GM19099 (cell line): Measurements from ENCODE around the gene PARP9.

Experiments
- POLR2A ChIP-seq: IDR thresholded peaks from 3 replicates; pipeline ENCODE4 v1.6.1; 2011; ENCODE audit warnings: low read depth; ENCODE audit not compliant: insufficient read length; ENCODE audit errors: extremely low read depth

Gene PARP9

DNA sequence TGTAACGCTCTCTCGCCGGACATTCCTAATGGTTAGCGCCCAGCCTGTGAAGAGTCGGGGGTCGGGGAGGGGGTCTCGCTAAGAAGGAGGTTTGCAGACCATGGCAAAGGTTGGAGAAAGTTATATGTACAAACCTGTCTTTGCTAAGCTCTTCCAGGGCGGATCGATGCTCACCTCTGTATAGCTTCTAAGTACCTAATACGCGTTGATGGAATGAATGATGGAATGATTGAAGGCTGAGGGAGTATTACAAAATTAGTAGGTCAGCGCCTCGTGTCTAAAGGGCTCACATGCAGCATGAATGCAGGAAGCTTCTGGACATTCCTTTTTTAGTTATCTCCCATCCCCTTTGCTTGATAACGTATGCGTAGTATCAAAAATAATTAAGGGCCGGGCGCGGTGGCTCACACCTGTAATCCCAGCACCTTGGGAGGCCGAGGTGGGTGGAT, 49.1 kb downstream of the PARP9 start:
- TF ChIP-seq POLR2A, result no peak

DNA sequence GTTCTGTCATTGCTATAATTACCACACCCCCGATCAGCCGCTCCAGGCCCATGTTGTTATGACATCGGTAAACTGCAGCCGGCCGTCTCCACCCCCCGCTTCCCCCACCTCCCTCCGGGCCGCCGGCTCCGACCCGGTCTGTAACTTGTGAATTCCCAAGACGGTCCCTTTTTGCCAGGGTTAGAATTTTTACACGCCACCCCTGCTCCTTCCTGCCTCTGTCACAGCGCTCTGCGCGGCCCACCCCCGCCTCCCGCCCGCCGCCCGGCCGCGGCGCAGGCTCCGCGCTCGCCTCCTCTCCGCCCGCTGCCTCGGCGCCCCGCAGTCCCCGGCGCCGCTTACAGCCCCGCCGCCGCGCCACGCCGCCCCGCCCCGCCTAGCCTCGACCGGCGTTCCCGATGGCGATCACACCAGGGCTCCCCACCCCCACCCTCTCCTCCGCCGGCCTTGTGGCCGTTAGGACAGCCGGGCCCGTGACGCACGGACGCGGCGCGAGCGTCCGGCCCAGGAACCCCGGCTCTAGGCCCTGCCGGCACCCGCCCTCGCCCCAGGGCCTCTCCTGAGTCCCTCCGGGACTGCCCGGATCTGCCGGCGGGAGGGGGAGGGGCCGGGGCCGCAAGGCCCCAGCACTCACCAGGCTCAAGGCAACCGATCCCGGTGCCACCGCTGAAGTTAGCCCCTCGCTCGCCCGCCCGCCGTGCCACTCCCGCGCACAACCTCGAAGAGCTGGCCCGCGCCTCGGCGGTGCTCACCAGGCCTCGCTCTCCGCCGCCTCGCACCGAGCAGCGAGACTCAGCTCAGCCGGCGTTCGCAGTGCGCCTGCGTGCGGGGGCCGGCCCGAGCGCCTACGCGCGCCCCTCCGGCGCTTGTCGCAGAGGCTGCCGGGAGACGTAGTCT, 49.7 kb downstream of the PARP9 start, which contains the start of gene KPNA1:
TSS of gene KPNA1 (minus strand) at position 817 of the 897 bp plus-strand sequence. CDS start 18,374 bp downstream, outside the sequence.
- TF ChIP-seq POLR2A, result peak; percentile 97

DNA sequence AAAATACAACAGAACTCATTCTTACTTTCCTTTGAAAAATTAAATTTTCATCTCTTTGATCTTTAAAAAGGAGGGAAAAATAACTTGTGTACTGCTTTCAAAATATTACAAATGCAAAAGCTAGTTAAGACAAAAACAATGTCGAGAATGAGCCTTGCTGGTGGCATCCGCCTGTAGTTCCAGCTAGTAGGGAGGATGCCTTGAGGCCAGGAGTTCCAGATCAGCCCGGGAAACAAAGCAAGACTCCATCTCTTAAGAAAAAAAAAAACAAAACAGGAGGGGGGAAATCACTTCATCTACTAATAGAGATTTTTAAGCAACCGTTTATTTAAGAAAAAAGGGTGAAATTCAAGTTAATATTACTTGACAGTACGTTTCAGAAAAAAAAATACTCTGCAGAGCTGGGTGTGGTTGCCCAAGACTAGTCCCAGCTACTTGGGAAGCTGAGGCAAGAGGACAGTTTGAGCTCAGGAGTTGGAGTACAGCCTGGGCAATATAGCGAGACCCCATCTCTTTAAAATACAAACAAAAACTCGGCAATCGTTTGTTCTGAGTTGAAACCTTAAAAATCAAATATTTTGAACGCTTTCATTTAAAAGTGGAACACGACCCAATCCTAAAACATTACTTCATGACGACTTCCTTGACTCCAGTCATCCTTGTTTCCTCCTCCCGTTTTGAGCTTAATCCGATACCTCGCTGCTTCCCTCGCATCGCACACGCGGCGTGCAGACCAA, 50.5 kb downstream of the PARP9 start:
- TF ChIP-seq POLR2A, result no peak

- no peak for TF ChIP-seq POLR2A
Observed at GRCh38 chr3:122512284-122512683, 51.8 kb downstream of the PARP9 start.

GRCh38 chr3:122510878-122511535, 53.1 kb downstream of the PARP9 start:
- no peak for TF ChIP-seq POLR2A

DNA sequence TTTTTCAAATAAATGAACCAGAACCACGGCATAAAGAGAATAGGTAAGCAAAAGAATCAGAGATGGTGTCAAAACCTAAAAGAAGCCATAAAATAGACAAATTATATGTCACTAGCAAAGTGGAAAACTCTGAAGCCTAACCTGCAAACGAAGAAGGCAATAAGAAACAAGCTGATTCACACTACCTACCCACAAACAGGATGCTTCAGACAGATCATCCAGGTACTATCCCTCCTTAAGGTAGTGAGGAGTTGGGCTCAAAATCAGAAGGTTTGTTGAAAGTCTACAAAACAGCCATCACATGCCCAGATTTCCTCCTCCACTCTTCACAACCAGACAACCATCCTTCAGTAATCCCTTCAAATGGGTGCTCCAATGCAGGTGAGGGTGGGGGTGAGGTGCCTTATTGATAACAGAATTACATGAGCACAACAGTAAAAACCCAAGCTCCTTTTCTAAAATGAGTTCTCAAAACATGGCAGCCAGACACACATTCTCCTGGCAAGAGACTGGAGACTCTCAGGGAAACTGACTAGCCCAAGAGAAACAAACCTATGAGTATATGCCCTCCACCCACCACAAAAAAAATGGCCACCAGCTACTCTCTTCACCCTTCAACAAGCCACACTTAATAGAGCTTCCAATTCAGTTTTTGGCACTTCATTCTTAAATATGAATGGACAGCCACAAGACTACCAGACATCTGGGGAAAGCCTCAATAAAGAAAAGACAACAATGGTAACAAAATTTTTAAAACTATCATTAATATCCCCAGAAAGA, 55.8 kb downstream of the PARP9 start:
- TF ChIP-seq POLR2A, result no peak

DNA sequence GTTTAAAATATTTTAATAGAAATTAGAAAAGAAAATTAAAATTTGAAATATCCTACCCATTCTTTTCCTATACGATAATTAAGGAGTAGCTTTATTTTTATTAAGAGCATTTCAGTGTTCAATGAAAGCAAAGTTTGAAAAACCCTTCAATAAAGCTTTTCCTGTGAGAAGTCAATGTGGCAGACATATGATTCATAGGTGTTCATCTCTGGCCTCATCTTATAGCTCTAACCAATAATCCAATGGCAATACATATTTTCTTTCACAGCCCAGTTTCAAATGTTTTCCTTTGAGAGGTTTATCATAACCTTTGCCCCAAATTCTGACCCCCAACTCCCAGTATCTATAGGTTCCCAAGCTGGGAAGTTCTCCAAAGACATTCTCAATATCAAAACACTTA, 57.6 kb downstream of the PARP9 start:
- no peak for TF ChIP-seq POLR2A

GRCh38 chr3:122505676-122506075, 58.4 kb downstream of the PARP9 start:
- no peak for TF ChIP-seq POLR2A

GRCh38 chr3:122502941-122503340, 61.2 kb downstream of the PARP9 start:
- no peak for TF ChIP-seq POLR2A

DNA sequence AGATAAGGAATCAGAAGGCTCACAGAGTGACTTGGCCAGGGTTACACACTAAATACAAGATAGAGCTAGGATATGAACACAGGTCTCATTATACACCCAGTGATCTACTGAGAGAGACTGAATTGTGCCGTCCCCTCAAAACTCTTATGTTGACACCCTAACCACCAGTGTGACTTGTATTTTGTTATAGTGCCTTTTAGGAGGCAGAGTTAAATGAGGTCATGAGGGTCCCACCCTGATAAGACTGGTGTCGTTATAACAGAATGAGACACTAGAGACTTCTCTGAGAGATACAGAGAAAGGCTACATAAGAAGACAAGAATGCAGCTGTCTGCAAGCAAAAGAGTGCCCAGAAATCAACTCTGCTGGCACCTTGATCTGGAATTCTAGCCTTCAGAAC, 62.0 kb downstream of the PARP9 start:
- no peak for TF ChIP-seq POLR2A

- TF ChIP-seq POLR2A, result no peak
Observed at GRCh38 chr3:122498152-122498551, 65.9 kb downstream of the PARP9 start.

- no peak for TF ChIP-seq POLR2A
Observed at GRCh38 chr3:122497425-122497824, 66.7 kb downstream of the PARP9 start.

DNA sequence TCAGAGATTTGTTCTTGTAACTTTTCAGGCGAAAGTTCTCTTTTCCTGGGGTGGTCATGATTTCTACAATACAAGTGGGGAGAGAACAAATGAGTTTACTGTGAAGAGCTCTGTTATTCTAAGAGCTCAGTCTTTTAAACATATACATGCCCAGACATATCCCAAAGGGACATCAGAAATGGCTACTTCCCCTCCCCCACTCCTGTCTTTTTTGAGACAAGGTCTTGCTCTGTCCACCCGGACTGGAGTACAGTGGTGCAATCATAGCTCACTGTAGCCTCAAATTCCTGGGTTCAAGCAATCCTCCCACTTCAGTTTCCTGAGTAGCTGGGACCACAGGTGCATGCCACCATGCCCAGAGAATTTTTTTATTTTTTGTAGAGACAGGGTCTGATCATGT, 67.6 kb downstream of the PARP9 start:
- no peak for TF ChIP-seq POLR2A

- TF ChIP-seq POLR2A, result no peak
Observed at GRCh38 chr3:122493296-122493695, 70.8 kb downstream of the PARP9 start.
